Astrocyte of the cerebellum (primary cell): ENCODE measurements around the gene RTL5.

Experiments used
- DNase-seq: peaks from one replicate; pipeline ENCODE4 v3.0.0-alpha.2; 2011; ENCODE audit warnings: low read depth
- H3K4me3 ChIP-seq: 2 replicates; pipeline ENCODE4 v1.5.1; 2011; ENCODE audit warnings: mild to moderate bottlenecking, low read depth, low read length, moderate library complexity
- CTCF ChIP-seq: IDR thresholded peaks from 2 replicates; pipeline ENCODE4 v1.5.1; 2012; ENCODE audit warnings: low read length, low read depth, moderate library complexity, mild to moderate bottlenecking; ENCODE audit errors: missing control alignments
- in situ Hi-C: cut with HindIII; loops from 2 replicates; pipeline ENCODE4 v1.10.0; 2017; ENCODE audit warnings: low sequenced_read_pairs

Gene RTL5

GRCh38 chrX:72130156-72130761 lies 1.5 kb downstream of the RTL5 start:
- no peak overlapping the region for H3K4me3 ChIP-seq
- in situ Hi-C loops: no loop called here
- DNase-seq: no peak
- TF ChIP-seq CTCF: no peak

- in situ Hi-C loops: loop anchor here (5.0 kb wide), 1 partner anchor 112 kb away; no protein-coding TSS in a partner anchor
- no peak for TF ChIP-seq CTCF
Measured at GRCh38 chrX:72129661-72130060, 2.1 kb downstream of the RTL5 start.

GRCh38 chrX:72128881-72129280 lies 2.8 kb downstream of the RTL5 start:
- no peak overlapping the region for H3K4me3 ChIP-seq
- peak; percentile 39 for TF ChIP-seq CTCF
- in situ Hi-C loops: loop anchor here (5.0 kb wide), 1 partner anchor 112 kb away; no protein-coding TSS in a partner anchor
- DNase-seq: no peak

More at GRCh38 chrX:72129661-72130060, 2.1 kb downstream of the RTL5 start:
- DNase-seq: no peak
- no peak overlapping the region for H3K4me3 ChIP-seq

GRCh38 chrX:72128183-72128834 lies 3.4 kb downstream of the RTL5 start:
- no peak for TF ChIP-seq CTCF
- in situ Hi-C loops: loop anchor here (5.0 kb wide), 1 partner anchor 111 kb away; no protein-coding TSS in a partner anchor
- no peak overlapping the region for H3K4me3 ChIP-seq
- DNase-seq: no peak

- TF ChIP-seq CTCF: no peak
- in situ Hi-C loops: loop anchor here (5.0 kb wide), 1 partner anchor 110 kb away; no protein-coding TSS in a partner anchor
- H3K4me3 ChIP-seq: no peak overlapping the region
- DNase-seq: no peak
Measured at GRCh38 chrX:72127332-72127731, 4.4 kb downstream of the RTL5 start.

GRCh38 chrX:72126539-72127140 lies 5.1 kb downstream of the RTL5 start:
- peak; percentile 70 for DNase-seq
- in situ Hi-C loops: loop anchor here (5.0 kb wide), 1 partner anchor 109 kb away; no protein-coding TSS in a partner anchor
- peak; percentile 86 for TF ChIP-seq CTCF
- no peak overlapping the region for H3K4me3 ChIP-seq
